GM19372 (cell line): ENCODE data around the gene SP6.

Experiments
- ATAC-seq: cut with Tn5 transposase; IDR thresholded peaks from one replicate; pipeline ENCODE4 v1.9.1; 2021; ENCODE audit warnings: mild to moderate bottlenecking, low read depth, moderate library complexity; ENCODE audit not compliant: unreplicated experiment

SP6 gene

DNA sequence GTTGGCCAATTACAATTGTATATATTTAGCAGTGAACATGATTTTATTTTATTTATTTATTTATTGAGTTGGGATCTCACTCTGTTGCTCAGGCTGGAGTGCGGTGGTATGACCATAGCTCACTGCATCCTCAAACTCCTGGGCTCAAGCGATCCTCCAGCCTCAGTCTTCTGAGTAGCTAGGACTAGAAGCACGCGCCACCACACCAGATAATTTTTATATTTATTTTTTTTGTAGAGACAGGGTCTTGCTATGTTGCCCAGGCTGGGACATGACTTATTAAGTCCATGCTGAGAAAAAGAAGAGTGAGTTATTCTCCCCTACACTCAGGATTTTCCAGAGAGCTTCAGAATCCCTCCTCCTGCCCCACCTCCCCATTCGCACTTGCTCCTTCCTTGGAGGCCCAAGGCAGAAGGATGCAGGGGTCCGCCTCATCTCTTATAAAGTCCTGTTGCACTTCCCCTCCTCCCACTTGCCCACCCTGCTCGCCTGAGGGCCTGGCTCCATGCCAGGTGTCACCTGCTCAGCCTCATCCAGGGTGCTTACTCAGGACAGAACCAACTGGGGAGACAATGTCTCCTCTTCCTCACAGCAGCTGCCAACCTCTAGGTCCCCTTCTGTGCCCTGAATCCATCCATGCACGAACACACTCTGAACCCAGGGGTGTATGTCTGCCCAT lies 29.0 kb upstream of the SP6 start:
- no peak for ATAC-seq

DNA sequence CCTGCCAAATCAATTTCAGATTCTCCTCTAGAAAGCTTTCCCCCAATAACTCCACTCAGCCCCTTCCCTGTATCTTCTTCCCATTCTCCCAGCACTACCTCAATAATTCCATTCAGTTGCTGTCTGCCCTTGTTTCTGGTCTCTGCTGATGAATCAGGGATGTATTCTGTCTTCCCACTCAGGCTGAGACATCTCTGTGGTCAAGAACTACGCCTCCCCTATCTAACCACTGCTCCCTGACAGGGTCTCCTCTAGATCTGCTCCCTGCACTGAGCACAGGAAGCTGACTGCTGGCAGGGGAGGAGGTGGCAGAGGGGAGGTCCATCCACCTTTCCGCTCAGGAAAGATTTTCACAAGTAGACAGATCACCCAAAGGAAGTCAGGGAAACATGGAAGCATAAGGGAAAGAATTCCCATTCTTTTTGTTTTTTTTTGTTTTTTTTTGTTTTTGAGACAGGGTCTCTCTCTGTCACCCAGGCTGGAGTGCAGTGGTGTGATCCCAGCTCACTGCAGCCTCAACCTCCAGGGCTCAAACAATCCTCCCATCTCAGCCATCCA lies 28.1 kb upstream of the SP6 start:
- ATAC-seq, result no peak

DNA sequence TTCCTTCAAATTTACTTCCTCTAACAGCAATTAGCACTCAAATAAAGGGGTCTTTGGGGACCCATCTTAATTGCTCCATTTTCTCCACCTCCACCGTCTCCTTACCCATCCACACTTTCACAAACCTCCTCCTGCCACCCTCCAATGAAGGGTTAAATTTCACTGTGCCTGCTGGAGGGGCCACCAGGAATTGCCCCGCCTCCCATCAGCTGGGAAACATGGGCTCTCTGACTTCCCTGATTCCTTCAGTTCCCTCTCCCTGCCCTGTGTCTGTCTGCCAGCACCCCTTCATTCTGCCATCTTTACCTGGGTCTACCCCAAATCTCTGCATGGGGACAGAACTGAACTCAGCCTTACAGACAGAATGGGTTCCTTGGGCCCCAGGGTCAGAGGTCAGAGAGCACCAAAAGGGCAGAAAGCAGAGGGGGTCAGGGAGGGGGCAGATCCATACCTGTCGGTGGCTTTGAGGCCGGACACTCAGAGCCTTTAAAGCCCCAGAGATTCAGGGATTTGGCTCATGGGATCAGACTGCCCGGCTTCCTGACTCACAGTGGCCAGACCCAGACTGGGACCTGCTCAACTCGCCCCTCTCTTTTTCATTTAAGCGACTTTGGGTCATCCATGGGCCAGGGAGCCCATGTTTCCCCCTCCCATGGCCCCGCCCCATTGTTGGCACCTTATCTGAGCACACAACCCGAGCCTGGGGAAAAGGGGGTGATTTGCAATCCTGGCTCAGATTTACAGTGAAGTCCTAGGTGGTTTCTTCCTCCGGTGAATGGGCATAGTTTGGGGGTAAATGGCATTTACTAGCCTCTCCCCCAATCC lies 27.5 kb upstream of the SP6 start:
- ATAC-seq, result no peak

DNA sequence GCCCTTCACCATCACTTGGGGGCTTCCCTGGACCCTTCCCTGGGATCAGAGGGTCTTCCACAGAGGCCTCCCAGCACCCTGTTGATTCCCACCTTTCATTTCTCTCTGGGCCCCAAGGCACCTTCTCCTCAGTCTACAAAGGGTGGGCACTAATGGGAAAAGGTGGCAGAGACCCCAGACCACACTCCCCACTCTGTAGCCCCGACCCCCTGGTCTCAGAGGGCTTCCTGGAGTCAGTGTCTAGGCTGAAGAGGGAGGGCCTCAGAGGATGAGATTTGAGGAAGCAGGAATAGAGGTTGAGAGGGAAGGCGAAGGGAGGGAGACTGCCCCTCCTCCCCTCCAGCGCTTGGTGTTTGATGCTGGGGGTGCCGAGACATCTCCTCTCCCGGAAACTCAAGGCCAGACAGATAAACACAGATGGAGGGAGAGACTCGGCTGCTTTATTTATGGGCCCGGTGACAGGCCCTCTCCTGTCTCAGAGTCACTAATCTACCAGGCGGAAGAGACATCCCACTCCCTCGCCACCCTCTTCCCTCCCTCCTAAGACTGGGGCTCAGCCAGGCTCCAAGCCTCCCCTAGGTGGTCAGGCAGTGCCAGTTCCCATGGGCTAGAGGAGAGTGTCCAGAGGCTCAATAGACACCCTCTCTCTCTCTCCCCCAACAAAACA lies 26.5 kb upstream of the SP6 start:
- no peak for ATAC-seq

DNA sequence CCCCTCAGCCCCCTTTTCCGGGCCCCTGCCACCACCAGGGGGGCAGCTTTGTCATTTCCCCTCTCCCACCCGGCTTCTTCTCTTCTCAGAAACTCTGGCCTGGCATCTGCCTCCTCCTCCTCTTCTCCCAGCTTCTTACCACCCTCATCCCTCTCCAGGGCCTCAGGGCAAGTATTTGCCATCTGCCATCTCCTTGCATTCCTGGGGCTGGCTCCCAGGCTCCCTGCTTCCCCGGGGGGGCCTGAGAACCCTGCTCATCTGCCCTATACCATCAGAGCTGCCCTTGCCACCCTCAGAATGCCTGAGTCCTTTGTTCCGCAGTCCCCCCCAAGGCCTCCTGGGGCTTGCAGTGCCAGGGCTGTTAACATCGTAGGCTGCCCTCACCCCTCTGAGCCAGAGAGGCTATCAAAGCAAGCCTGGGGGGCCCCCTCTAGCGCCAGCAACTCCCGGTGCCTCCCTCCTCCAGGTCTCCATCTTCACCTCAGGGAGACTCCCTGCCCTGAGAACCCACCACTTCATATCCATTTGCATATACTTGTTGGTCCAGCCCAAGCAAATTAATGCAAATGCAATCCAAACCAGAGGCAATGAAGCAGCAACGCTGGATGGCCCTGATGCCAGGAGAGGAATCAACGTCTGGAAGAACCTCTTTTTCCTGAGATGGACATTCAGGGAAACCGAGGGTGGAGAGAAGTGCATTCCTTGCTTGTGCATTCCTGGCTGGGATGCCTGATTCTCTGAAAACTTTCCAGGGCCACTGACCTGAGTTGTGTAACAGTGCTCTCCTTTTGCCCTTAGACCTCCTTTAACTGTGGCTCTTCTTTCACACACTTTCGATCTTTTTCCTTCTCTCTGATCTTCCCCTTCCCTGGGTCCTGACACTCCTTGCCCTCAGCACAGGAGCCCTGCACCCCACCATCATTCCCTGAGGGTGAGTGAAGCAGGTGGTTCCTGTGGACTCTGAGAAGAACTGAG lies 24.3 kb upstream of the SP6 start:
- ATAC-seq, result no peak

DNA sequence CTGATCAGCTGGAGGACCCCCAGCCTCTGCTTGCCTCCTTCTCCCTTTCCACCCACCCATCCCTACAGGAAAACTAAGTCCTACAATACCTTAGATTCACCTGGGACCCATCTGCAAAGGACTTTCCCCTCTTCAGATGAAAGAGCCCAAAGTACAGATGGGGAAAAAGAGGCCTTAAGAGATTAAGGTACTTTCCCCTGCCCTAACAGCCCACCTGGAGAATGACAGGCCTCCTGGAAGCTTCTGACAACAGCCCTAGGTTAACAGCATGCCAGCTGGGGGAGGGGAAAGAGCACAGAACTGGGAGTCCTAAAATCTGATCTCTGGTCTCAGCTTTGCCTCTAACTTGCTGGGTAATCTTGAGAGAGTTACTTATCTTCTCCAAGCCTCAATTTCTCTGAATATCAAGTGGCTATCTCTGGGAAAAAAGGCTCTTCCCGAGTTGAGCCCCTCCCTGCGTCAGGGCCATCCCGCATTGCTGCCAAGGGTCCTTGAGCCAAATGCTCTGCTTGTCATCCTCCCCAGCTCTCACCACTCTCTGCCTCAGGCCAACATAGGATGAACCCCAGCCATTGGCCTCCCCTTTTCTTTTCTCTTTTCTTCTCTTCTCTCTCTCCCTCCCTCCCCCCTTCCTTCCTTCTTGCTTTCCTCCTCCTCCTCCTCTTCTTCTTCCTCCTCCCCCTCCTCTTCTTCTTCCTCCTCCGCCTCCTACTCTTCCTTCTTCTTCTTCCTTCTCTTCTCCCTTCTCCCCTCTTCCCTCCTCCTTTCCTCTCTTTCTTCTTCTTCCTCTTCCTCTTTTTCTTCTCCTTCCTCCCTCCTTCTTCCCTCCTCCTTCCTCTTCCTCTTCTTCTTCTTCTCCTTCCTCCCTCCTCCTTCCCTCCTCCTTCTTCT lies 22.5 kb upstream of the SP6 start:
- no peak for ATAC-seq

DNA sequence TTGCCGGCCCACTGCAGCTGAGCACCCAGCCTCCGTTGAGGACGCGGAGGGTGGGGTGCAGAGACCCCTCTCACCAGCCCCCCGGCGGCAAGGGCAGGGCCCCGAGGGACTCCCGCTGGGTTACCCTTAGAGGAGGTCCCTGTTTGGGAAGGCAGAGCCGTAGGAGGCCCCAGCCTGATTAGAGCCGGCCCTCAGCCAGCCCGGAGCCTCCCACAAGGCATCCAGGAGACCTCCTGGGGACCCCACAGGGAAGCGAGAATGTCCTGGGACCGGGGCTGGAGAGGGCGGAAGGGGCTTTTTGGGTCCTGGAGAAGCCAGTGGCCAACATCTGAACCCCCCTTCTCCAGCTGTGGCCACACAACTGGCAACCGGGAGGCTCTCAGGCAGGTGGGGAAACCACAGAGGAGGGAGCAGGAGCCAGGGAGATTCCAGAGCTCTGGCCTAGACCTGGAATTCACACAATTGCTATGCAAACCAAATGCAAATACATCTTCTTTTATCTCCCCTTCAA lies 21.7 kb upstream of the SP6 start:
- no peak for ATAC-seq

DNA sequence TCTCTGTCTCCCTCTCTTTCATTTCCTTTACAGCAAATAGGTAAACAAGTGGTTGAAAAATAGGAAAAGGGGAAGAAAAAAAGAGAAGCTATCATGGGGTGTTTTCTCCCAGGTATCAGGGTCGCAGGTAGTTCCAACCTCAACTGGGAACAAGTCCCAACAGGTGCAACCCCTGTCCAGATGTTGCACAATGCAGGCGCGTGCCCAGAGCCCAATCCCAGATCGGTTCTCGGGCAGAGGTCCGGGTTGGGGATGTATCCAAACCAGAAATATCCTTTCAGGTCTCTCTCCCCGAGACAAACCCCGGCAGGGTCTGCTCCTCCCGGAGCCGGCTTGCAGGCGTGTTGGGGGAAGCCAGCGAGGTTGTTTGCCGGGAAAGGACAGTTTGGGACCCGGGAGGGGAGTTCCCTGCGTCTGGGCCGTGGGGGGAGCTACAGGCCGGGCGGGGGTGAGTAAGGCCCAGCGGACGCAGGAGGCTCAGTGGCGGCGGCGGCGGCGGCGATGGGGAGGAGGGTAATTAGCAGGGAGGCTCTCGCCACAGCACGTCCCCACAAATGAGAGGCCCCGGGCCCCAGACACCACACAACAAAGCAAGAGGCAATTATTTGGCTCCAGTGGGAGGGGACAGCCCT lies 21.2 kb upstream of the SP6 start:
- ATAC-seq, result no peak

DNA sequence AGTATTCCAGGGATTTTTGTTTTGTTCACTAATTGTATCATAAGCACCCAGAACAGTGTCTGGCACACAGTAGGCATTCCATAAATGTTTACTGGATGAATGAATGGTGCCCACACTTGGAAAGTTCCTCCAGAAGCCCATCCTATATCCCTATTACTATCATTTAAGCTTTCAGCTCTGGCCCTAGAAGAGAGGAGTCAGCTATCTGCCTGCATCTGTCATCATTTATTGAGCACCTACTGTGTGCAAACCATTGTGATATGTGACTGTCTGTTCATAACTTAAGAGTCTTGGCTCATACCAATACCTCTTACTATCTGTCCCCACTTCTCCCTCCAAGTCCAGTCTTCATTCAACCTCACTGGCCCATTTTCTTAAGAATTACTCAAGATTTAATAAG lies 20.1 kb upstream of the SP6 start:
- no peak for ATAC-seq

DNA sequence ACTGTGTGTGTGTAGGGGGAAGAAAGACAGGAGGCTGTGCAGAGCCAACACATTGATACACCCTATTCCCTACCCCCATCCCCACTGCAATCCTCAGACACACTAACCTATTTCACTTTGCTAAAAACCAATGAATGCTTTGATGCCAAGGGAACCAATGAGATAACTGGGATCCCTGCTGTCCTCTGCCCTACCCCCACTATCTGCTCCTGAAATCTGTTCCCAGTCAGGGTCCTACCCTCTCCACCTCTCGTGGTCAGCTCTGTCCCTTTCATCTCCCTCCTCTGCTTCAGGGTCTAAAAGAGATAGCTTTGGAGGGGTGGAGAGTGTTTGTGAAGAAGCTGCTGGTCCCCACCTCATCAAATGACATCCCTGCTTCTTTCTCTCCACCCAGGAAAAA lies 19.1 kb upstream of the SP6 start:
- ATAC-seq, result no peak

DNA sequence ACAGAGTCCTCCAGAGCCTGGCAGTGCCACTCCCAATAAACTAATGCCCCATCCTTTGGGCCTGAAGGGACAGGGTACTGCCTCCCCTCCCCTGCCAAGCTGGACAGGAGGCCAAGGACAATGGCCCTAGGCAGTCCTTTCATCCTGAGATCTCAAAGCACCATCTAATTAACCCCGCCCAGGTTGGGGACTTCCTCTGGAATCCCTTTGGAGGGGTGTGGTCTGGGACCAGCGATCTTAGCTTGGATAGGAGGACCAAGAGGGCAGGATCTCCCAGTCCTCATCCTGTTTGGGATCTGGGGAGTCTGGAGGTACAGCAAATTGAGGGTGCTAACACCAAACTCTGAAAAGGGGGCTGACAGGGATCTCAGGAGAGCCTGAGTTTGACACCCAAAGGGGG lies 18.2 kb upstream of the SP6 start:
- ATAC-seq, result no peak

DNA sequence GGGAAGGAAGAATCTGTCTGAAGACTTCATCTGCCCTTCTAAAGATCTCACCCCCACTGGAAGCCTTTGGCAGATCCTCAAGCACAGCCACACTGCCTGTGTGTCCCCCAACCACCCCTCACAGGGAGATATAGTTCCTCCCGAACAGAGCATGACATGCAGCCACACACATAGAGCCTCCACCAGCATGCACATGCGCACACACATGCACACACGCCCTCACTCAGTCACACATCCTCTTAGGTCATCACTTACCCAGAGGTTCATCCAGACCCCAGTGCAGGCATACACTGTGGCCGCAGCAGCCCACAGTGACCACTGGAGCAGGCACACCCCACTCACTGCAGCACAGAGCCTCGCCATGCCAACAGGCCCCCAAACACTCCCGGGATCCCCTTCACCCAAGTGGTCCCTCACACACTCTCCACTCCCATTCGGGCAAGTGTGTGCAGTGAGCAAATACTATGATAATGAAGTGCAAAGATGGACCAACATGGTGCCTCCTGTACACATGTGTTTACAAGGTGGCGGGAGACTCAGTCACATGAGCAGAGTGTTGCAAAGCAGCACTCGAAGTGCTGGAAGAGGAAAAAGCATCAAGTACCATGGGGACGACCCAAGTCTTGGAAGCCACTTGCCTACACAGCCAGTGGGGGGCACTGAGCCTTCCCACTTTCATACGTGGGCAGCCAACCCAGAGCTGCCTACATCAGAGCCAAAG lies 17.0 kb upstream of the SP6 start:
- ATAC-seq, result no peak

DNA sequence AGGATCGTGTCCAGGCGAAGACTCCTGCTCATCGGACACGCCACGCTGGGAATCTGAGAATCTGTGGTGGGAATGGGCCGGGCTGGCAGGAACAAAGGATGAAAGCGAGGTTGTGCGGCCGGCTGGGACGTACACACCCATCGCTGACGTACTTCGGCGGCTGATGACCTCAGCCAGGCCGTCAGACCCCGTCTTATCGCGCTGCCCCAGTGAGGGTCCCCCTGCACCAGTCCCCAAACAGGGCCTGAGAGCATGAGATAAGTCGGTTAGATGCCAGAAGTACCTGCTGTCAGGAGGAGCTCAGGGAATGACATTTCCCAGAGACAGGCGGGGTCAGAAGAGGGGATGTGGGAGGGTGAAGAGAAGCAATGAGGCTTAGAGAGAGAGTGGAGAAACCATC lies 16.0 kb upstream of the SP6 start:
- ATAC-seq, result no peak

DNA sequence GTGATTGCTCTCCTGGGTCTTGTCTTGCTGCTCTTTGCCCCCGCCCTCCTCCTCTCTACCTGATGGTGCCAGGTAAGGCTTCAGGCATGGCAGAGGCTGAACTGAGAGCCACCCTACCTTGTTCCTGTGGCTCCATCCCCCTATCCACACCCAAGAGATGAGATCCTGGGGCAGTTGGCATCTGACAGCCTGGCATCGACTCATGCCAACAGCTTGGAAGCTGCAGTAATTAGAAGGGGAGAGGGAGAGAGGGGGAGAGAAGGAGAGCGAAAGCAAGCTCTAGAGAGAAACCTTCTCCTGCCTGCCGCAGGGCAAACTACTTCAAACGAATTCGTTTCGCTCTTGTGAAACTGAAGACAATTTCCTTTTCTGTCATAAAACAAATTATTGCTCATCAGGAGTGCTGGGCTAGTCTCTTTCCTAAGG lies 13.8 kb upstream of the SP6 start:
- no peak for ATAC-seq

DNA sequence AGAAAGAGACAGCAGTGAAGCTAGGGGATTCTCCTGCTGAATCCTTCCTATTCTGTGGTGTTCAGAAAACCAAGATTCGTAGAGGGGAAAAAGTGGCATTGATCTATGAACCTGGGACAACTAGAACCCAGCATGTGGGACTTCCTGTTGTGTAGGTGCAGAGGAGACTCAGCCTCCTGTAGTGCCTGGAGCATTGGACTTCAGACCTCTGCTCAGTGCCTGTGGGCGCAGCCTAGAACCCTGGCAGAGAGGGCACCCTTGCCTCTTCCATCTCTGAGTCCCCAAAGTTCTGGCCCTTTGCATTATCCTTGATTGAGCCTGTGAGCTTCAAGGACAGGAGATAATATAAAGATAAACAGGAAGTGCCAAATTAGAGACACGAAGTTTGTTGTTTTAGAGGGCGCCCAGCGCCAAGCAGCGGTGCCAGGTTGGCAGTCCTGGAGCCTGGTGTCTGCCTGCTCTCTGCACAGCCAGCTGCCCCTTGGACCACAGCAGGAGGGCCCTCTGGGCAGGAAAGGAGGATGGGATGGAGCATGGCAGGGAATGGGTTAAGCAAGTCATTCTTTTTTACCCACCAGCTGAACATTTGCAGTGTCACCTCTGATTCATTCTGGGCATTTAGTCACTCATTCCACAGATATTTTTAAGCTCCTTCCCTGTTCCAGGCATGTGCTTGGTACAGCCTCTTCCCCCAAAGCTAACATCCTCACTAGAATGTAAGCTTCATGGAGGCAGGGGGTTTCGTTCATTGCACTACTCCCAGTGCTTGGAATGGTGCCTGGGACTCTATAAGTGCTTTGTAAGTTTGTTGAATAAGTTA lies 11.9 kb upstream of the SP6 start:
- no peak for ATAC-seq

DNA sequence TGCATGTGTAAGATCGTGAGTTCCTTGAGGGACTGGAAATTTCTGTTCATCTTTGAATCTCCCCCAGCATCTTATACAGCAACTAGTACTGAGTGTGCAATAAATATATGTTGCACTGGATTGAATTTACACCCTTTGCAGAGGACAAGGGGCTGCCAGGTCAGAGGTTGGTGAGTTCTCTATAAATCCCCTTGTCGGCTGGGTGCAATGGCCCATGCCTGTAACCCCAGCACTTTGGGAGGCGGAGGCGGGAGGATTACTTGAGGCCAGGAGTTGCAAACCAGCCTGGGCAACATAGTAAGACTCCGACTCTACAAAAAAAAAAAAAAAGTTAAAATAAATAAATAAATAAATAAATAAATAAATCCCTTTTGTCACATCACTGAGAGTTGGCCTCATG lies 9.4 kb upstream of the SP6 start:
- no peak for ATAC-seq
